Stomach (tissue), 4 donors: ENCODE results near the gene CFAP298.

Experiments
- POLR2A ChIP-seq, 4 donors: fragments of 450-650 bp; IDR thresholded peaks; one replicate each; pipeline ENCODE4 v1.6.1; 2016; ENCODE audit warnings: antibody characterized with exemption in 4 of 4, control low read depth in 2 of 4, mild to moderate bottlenecking in 1 of 4, moderate library complexity in 1 of 4
- POLR2AphosphoS5 ChIP-seq, 3 donors: sonication (generic); formaldehyde crosslinking; IDR thresholded peaks; one replicate each; pipeline ENCODE4 v1.6.1; 2016; ENCODE audit warnings: antibody characterized with exemption in 3 of 3
- TF ChIP-seq, protein P1 (sequence below), 7 experiments: fragments of 450-650 bp in 4 of 7; fragments of 200-600 bp in 3 of 7; sonication (generic) in 3 of 7; IDR thresholded peaks; one replicate each; pipeline ENCODE4 v1.5.1; 2016 to 2019; ENCODE audit warnings: antibody characterized with exemption in 7 of 7, control low read depth in 2 of 7, mild to moderate bottlenecking in 1 of 7

GRCh38 chr21:32599526-32599925 is 12.7 kb downstream of the CFAP298 start:
- TF ChIP-seq, protein P1, sequence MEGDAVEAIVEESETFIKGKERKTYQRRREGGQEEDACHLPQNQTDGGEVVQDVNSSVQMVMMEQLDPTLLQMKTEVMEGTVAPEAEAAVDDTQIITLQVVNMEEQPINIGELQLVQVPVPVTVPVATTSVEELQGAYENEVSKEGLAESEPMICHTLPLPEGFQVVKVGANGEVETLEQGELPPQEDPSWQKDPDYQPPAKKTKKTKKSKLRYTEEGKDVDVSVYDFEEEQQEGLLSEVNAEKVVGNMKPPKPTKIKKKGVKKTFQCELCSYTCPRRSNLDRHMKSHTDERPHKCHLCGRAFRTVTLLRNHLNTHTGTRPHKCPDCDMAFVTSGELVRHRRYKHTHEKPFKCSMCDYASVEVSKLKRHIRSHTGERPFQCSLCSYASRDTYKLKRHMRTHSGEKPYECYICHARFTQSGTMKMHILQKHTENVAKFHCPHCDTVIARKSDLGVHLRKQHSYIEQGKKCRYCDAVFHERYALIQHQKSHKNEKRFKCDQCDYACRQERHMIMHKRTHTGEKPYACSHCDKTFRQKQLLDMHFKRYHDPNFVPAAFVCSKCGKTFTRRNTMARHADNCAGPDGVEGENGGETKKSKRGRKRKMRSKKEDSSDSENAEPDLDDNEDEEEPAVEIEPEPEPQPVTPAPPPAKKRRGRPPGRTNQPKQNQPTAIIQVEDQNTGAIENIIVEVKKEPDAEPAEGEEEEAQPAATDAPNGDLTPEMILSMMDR (IDR thresholded peaks at IDR 0.05), result no peak
- no peak for TF ChIP-seq POLR2A (IDR thresholded peaks at IDR 0.05)
- no peak for TF ChIP-seq POLR2AphosphoS5 (IDR thresholded peaks at IDR 0.05)
